ENCODE data around the gene PTPRM.

The PTPRM gene

GRCh38 chr18:7840411-7840810 is 273.3 kb downstream of the PTPRM start:
- no peak for DNase-seq (ENCODE audit: low read depth)
- no peak for TF ChIP-seq CTCF (conservative IDR thresholded peaks at IDR 0.05; ENCODE audit: low read depth, low read length)
- H3K4me3 ChIP-seq (ENCODE audit: low read depth, low read length): no peak overlapping the region

GRCh38 chr18:7844017-7844416 is 276.9 kb downstream of the PTPRM start:
- TF ChIP-seq CTCF (conservative IDR thresholded peaks at IDR 0.05; ENCODE audit: low read depth, low read length): no peak
- no peak overlapping the region for H3K4me3 ChIP-seq (ENCODE audit: low read depth, low read length)
- peak; percentile 66 for DNase-seq (ENCODE audit: low read depth)

- no peak for DNase-seq (ENCODE audit: low read depth)
- H3K4me3 ChIP-seq (ENCODE audit: low read depth, low read length): no peak overlapping the region
- no peak for TF ChIP-seq CTCF (conservative IDR thresholded peaks at IDR 0.05; ENCODE audit: low read depth, low read length)
These were observed 277.3 kb downstream of the PTPRM start for GRCh38 chr18:7844418-7844817.

- no peak overlapping the region for H3K4me3 ChIP-seq (ENCODE audit: low read depth, low read length)
- no peak for TF ChIP-seq CTCF (conservative IDR thresholded peaks at IDR 0.05; ENCODE audit: low read depth, low read length)
- DNase-seq (ENCODE audit: low read depth): no peak
These were observed 279.2 kb downstream of the PTPRM start for GRCh38 chr18:7846335-7846734.

GRCh38 chr18:7847357-7848053 is 280.4 kb downstream of the PTPRM start:
- TF ChIP-seq CTCF (conservative IDR thresholded peaks at IDR 0.05; ENCODE audit: low read depth, low read length): no peak
- DNase-seq (ENCODE audit: low read depth): no peak
- no peak overlapping the region for H3K4me3 ChIP-seq (ENCODE audit: low read depth, low read length)

GRCh38 chr18:7848054-7848412 is 280.9 kb downstream of the PTPRM start:
- no peak for TF ChIP-seq CTCF (conservative IDR thresholded peaks at IDR 0.05; ENCODE audit: low read depth, low read length)
- no peak for DNase-seq (ENCODE audit: low read depth)

GRCh38 chr18:7850446-7850845 is 283.3 kb downstream of the PTPRM start:
- H3K4me3 ChIP-seq (ENCODE audit: low read depth, low read length): no peak overlapping the region
- TF ChIP-seq CTCF (conservative IDR thresholded peaks at IDR 0.05; ENCODE audit: low read depth, low read length): no peak
- DNase-seq (ENCODE audit: low read depth): no peak

More at GRCh38 chr18:7848054-7848412, 280.9 kb downstream of the PTPRM start:
- no peak overlapping the region for H3K4me3 ChIP-seq (ENCODE audit: low read depth, low read length)

All from choroid plexus epithelial cell (primary cell).